A549 (cell line): ENCODE data around the gene PTGES3L. TPM values are rescaled to one million over a fixed set of nuclear protein-coding genes. Genes with fewer than 3 reads are reported as not detected.

Experiments
- ATAC-seq, 2 experiments: fragments of 200-7000 bp in 1 of 2; fragments of >200 bp in 1 of 2; cut with Nextera tagmentation in 1 of 2; cut with Tn5 transposase in 1 of 2; 3 replicates each; pipeline versions ENCODE4 v1.8.0 to v1.9.1; 2018 to 2020; ENCODE audit warnings: mild to moderate bottlenecking in 1 of 2, moderate library complexity in 1 of 2
- CTCF ChIA-PET: fragments of 300-600 bp; sonication (Branson Sonifier 250); formaldehyde crosslinking; extraction: SDS; loops from one replicate; lab custom pipeline; 2021; ENCODE audit warnings: antibody characterized with exemption, inconsistent platforms; lab: Yijun Ruan, JAX
- POLR2A ChIA-PET: fragments of 350-600 bp; formaldehyde crosslinking; extraction: SDS; loops from one replicate; lab custom pipeline; 2021; ENCODE audit warnings: antibody characterized with exemption, inconsistent platforms; lab: Yijun Ruan, JAX
- DNase-seq, 2 experiments: peaks; one replicate each; pipeline versions ENCODE4 v3.0.0 to v3.0.0-alpha.2; 2011 to 2016; ENCODE audit warnings: low read depth in 1 of 2, low spot score in 1 of 2
- FAIRE-seq: peaks from 2 replicates; lab custom pipeline; 2011; peaks lifted over from hg19 to GRCh38; lab: Jason Lieb, UNC
- H3K27ac ChIP-seq, 2 experiments: fragments of >200 bp; sonication (Bioruptor Twin); formaldehyde crosslinking; 3 replicates each; pipeline ENCODE4 v1.5.1; 2016 to 2017
- H3K4me1 ChIP-seq: fragments of >200 bp; sonication (Bioruptor Twin); formaldehyde crosslinking; 3 replicates; pipeline ENCODE4 v1.6.1; 2016
- H3K4me2 ChIP-seq: fragments of >200 bp; sonication (Bioruptor Twin); formaldehyde crosslinking; 3 replicates; pipeline ENCODE4 v1.6.1; 2016
- H3K4me3 ChIP-seq: fragments of >200 bp; sonication (Bioruptor Twin); formaldehyde crosslinking; 3 replicates; pipeline ENCODE4 v1.5.1; 2016
- H3K9me3 ChIP-seq: fragments of >200 bp; sonication (Bioruptor Twin); formaldehyde crosslinking; 3 replicates; pipeline ENCODE4 v1.6.1; 2016
- BHLHE40 ChIP-seq: IDR thresholded peaks from 2 replicates; pipeline ENCODE4 v1.6.1; 2012; ENCODE audit warnings: low read depth, low read length, inconsistent platforms
- CBX8 ChIP-seq: fragments of 200-600 bp; sonication (generic); IDR thresholded peaks from 2 replicates; pipeline ENCODE4 v1.6.1; 2016
- CEBPB ChIP-seq, 2 experiments: fragments of >200 bp in 1 of 2; sonication (Bioruptor Twin) in 1 of 2; formaldehyde crosslinking in 1 of 2; IDR thresholded peaks; 2 replicates each; pipeline ENCODE4 v1.6.1; 2012 to 2016
- CHD4 ChIP-seq: fragments of 200-600 bp; sonication (generic); IDR thresholded peaks from 2 replicates; pipeline ENCODE4 v1.6.1; 2016; ENCODE audit warnings: antibody characterized with exemption, mild to moderate bottlenecking, borderline replicate concordance
- EP300 ChIP-seq, 2 experiments: fragments of >200 bp; sonication (Bioruptor Twin); formaldehyde crosslinking; IDR thresholded peaks; 2 replicates in 1 of 2; 3 replicates in 1 of 2; pipeline ENCODE4 v1.6.1; 2016 to 2017
- ESRRA ChIP-seq: fragments of 150-350 bp; IDR thresholded peaks from 2 replicates; pipeline ENCODE4 v1.6.1; 2014; ENCODE audit warnings: mild to moderate bottlenecking, low read length, borderline replicate concordance
- GATA3 ChIP-seq: IDR thresholded peaks from 2 replicates; pipeline ENCODE4 v1.6.1; 2012; ENCODE audit warnings: borderline replicate concordance
- HEYL ChIP-seq: fragments of 250-450 bp; sonication (Bioruptor Pico); IDR thresholded peaks from 2 replicates; pipeline ENCODE4 v1.8.0; 2021; ENCODE audit warnings: mild to moderate bottlenecking, moderate library complexity
- HOXB5 ChIP-seq: fragments of 250-450 bp; sonication (Bioruptor Pico); IDR thresholded peaks from 2 replicates; pipeline ENCODE4 v1.5.0; 2020; ENCODE audit warnings: mild to moderate bottlenecking, moderate library complexity
- JUN ChIP-seq, 2 experiments: fragments of >200 bp; sonication (Bioruptor Twin); formaldehyde crosslinking; IDR thresholded peaks; 2 replicates in 1 of 2; 3 replicates in 1 of 2; pipeline ENCODE4 v1.6.1; 2016 to 2017
- KDM5A ChIP-seq: fragments of 200-600 bp; sonication (generic); IDR thresholded peaks from 2 replicates; pipeline ENCODE4 v1.6.1; 2016; ENCODE audit warnings: antibody characterized with exemption, mild to moderate bottlenecking
- MAFK ChIP-seq: fragments of 450-650 bp; IDR thresholded peaks from 2 replicates; pipeline ENCODE4 v1.6.1; 2014; ENCODE audit not compliant: partially characterized antibody
- MAZ ChIP-seq: fragments of 150-350 bp; IDR thresholded peaks from 2 replicates; pipeline ENCODE4 v1.6.1; 2014; ENCODE audit warnings: antibody characterized with exemption, low read depth, low read length, borderline replicate concordance
- NR3C1 ChIP-seq: fragments of >200 bp; sonication (Bioruptor Twin); formaldehyde crosslinking; IDR thresholded peaks from 3 replicates; pipeline ENCODE4 v1.6.1; 2017
- POLR2AphosphoS2 ChIP-seq: conservative IDR thresholded peaks from 2 replicates; pipeline ENCODE4 v1.6.1; 2012; ENCODE audit warnings: low read length, improper control_type of control experiment, inconsistent platforms
- RNF2 ChIP-seq: fragments of 200-600 bp; sonication (generic); IDR thresholded peaks from 2 replicates; pipeline ENCODE4 v1.6.1; 2016; ENCODE audit warnings: low read depth, mild to moderate bottlenecking, antibody characterized with exemption, moderate library complexity, borderline replicate concordance
- TP53 ChIP-seq: fragments of 250-450 bp; sonication (Bioruptor Pico); IDR thresholded peaks from 2 replicates; pipeline ENCODE4 v1.5.0; 2021; ENCODE audit warnings: mild to moderate bottlenecking, moderate library complexity
- WGBS: methylation state at CpG from one replicate; pipeline ENCODE4 v1.1.6; 2017; ENCODE audit errors: missing lambda C conversion rate; 5-methylcytosine and 5-hydroxymethylcytosine counted together
- polyA plus RNA-seq, 4 experiments: library from polyadenylated mRNA; depleted of rRNA in 3 of 4; stranded (reverse); fragments of >200 nt; fragmentation: RNase III in 1 of 4; extraction: RNeasy Plus Mini Kit Qiagen cat#74134 plus additional on column Dnase treatment in 1 of 4; gene quantifications; 2 replicates in 3 of 4; 3 replicates in 1 of 4; pipeline ENCODE4 v1.2.3, GENCODE V29; 2011 to 2017
- TF ChIP-seq, protein P1 (sequence below): fragments of 250-450 bp; sonication (Bioruptor Pico); IDR thresholded peaks from 2 replicates; pipeline ENCODE4 v1.5.0; 2021; ENCODE audit warnings: mild to moderate bottlenecking, moderate library complexity, borderline replicate concordance
- TF ChIP-seq, protein P2 (sequence below): IDR thresholded peaks from 2 replicates; pipeline ENCODE4 v1.6.1; 2012
- TF ChIP-seq, protein P3 (sequence below): fragments of 150-350 bp; IDR thresholded peaks from 2 replicates; pipeline ENCODE4 v1.6.1; 2014; ENCODE audit warnings: low read depth, mild to moderate bottlenecking, low read length
- TF ChIP-seq, protein P4 (sequence below): fragments of >200 bp; sonication (Bioruptor Twin); formaldehyde crosslinking; IDR thresholded peaks from 3 replicates; pipeline ENCODE4 v1.5.1; 2016
- TF ChIP-seq, protein P5 (sequence below): fragments of 250-450 bp; sonication (Bioruptor Pico); IDR thresholded peaks from 2 replicates; pipeline ENCODE4 v1.5.0; 2020; ENCODE audit warnings: low read depth, mild to moderate bottlenecking, moderate library complexity

Gene PTGES3L
- polyA plus RNA-seq, 2 of the 4 experiments (the other 2 are of a cell fraction), result 1.8 to 3.5 TPM

DNA sequence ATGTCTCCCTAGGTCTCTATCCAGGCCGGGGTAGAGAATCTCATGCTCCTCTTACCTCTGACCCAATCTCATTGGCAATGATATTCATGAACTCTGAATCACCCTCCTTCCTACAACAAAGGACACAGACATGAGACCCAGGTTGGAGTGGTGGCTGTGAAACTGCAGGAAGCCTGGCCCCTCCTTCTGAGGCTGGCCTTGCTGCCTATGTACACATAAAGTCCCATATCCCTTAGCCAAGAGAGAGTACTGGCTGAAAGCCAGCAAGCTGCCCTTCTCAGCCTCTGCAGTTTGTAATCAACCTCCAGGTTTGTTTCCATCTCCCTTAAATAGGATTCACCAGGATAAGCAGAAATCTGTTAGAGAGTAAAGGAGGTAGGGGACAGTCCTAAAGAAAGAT, 26.2 kb downstream of the PTGES3L start:
- TF ChIP-seq CHD4 (no peak), MAFK (no peak), ESRRA (no peak), CEBPB (IDR thresholded peaks at IDR 0.05) (no peak), TP53 (CRISPR knock-in tag) (no peak), JUN (IDR thresholded peaks at IDR 0.05) (no peak), NR3C1 (no peak)
- TF ChIP-seq, protein P1, sequence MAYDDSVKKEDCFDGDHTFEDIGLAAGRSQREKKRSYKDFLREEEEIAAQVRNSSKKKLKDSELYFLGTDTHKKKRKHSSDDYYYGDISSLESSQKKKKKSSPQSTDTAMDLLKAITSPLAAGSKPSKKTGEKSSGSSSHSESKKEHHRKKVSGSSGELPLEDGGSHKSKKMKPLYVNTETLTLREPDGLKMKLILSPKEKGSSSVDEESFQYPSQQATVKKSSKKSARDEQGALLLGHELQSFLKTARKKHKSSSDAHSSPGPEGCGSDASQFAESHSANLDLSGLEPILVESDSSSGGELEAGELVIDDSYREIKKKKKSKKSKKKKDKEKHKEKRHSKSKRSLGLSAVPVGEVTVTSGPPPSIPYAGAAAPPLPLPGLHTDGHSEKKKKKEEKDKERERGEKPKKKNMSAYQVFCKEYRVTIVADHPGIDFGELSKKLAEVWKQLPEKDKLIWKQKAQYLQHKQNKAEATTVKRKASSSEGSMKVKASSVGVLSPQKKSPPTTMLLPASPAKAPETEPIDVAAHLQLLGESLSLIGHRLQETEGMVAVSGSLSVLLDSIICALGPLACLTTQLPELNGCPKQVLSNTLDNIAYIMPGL (CRISPR knock-in tag), result no peak
- ChIA-PET POLR2A (interaction anchor here (0.9 kb wide), 1 partner anchor 11 kb away, joined by 7 read pairs; no protein-coding TSS in a partner anchor), CTCF (interaction anchor here (1.0 to 3.2 kb wide), 5 partner anchors 15 to 190 kb away, joined by 3 to 16 read pairs (median 6); partner anchors contain the start of gene AOC2)
- no peak overlapping the region for H3K4me3 ChIP-seq
- DNase-seq, result no peak
- H3K4me2 ChIP-seq, result no peak overlapping the region
- 100% methylated on average over 1 of the region's 1 CpG for WGBS
- H3K9me3 ChIP-seq, result no peaks in the 10 kb centered on the region
- ATAC-seq, result no peak; a peak in 1 of 6 replicates
- FAIRE-seq, result no peak
- no peak overlapping the region for H3K27ac ChIP-seq
- no peaks in the 10 kb centered on the region for H3K4me1 ChIP-seq

DNA sequence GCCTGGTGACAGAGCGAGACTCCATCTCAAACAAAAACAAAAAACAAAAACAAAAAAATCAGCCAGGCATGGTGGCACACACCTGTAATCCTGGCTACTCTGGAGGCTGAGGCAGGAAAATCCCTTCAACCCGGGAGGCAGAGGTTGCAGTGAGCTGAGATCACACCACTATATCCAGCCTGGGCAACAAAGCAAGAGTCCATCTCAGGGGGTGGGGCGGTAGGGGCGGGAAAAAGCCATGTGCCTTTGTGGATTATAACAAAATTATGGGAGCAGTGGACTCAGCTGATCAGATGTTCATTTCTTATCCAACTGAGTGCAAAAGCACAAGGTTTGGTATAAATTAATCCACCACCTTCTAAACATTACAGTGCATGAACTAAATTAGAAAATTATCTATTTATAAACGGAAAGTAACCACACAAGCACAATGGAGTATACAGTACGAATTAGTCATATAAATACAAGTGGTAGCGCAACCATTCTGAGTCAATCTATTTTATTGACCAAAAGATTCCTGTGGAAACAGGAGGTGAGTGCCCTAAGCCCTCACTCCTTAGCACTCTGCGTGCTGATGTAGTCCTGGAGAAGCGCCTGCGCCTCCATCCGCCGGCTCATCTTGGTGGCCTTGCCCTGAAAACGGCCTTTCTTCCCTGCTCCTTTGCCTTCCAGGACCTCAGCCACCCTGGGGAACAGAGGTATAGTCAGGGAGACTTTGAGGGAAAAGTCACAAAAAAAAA, 29.7 kb downstream of the PTGES3L start:
- TF ChIP-seq BHLHE40, result no peak
- TF ChIP-seq GATA3, result no peak
- TF ChIP-seq JUN (IDR thresholded peaks at IDR 0.05), result no peak
- no peak for TF ChIP-seq EP300 (IDR thresholded peaks at IDR 0.05)
- TF ChIP-seq CBX8, result no peak
- TF ChIP-seq KDM5A, result no peak
- no peak for TF ChIP-seq HEYL (CRISPR knock-in tag)
- no peak for TF ChIP-seq RNF2
- TF ChIP-seq, protein P2, sequence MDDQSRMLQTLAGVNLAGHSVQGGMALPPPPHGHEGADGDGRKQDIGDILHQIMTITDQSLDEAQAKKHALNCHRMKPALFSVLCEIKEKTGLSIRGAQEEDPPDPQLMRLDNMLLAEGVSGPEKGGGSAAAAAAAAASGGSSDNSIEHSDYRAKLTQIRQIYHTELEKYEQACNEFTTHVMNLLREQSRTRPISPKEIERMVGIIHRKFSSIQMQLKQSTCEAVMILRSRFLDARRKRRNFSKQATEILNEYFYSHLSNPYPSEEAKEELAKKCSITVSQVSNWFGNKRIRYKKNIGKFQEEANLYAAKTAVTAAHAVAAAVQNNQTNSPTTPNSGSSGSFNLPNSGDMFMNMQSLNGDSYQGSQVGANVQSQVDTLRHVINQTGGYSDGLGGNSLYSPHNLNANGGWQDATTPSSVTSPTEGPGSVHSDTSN, result no peak
- no peak for TF ChIP-seq HOXB5 (CRISPR knock-in tag)
- TF ChIP-seq MAZ, result no peak
- no peak for TF ChIP-seq CHD4
- H3K4me1 ChIP-seq, result no peaks in the 10 kb centered on the region
- H3K4me3 ChIP-seq, result no peak overlapping the region
- ChIA-PET CTCF (interaction anchor here (0.8 to 6.0 kb wide), 6 partner anchors 13 to 130 kb away, joined by 3 to 41 read pairs (median 5); partner anchors contain the start of gene BECN1), POLR2A (no interaction called here)
- no peak for ATAC-seq
- H3K9me3 ChIP-seq, result no peaks in the 10 kb centered on the region
- WGBS, result 92% methylated on average over 13 of the region's 13 CpGs
- DNase-seq, result no peak
- no peak overlapping the region for H3K27ac ChIP-seq
- FAIRE-seq, result no peak
- H3K4me2 ChIP-seq, result no peak overlapping the region

DNA sequence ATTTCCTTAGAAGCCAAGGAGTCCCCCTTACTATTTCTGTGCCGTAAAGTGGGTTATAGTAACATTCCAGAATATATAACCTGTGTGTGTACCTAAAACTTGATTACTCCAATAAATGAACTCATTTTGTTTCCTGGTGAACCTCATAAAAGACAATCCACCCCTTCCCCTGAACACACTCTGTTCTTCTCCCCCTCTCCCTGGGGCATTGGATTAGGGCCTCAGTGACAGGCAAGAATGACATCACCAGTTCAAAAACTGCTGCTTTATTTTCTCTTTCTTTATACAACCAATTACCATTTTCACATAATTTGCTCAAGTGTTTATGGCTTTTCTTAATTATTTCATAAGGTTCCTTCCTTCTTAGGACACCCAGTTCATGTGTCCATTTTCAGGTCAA, 33.1 kb downstream of the PTGES3L start:
- 100% methylated on average over 1 of the region's 1 CpG for WGBS
- FAIRE-seq (no peak), ATAC-seq (no peak), DNase-seq (no peak)
- Histone ChIP-seq H3K4me3 (no peak overlapping the region), H3K4me1 (no peaks in the 10 kb centered on the region), H3K27ac (no peak overlapping the region), H3K9me3 (no peaks in the 10 kb centered on the region), H3K4me2 (no peak overlapping the region)
- CTCF ChIA-PET, result interaction anchor here (1.0 to 6.0 kb wide), 6 partner anchors 9 to 267 kb away, joined by 3 to 41 read pairs (median 6); partner anchors contain the start of gene AOC2
- POLR2A ChIA-PET, result no interaction called here
- TF ChIP-seq POLR2AphosphoS2, result no peak
- TF ChIP-seq, protein P3, sequence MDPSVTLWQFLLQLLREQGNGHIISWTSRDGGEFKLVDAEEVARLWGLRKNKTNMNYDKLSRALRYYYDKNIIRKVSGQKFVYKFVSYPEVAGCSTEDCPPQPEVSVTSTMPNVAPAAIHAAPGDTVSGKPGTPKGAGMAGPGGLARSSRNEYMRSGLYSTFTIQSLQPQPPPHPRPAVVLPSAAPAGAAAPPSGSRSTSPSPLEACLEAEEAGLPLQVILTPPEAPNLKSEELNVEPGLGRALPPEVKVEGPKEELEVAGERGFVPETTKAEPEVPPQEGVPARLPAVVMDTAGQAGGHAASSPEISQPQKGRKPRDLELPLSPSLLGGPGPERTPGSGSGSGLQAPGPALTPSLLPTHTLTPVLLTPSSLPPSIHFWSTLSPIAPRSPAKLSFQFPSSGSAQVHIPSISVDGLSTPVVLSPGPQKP, result no peak
- TF ChIP-seq, protein P4, sequence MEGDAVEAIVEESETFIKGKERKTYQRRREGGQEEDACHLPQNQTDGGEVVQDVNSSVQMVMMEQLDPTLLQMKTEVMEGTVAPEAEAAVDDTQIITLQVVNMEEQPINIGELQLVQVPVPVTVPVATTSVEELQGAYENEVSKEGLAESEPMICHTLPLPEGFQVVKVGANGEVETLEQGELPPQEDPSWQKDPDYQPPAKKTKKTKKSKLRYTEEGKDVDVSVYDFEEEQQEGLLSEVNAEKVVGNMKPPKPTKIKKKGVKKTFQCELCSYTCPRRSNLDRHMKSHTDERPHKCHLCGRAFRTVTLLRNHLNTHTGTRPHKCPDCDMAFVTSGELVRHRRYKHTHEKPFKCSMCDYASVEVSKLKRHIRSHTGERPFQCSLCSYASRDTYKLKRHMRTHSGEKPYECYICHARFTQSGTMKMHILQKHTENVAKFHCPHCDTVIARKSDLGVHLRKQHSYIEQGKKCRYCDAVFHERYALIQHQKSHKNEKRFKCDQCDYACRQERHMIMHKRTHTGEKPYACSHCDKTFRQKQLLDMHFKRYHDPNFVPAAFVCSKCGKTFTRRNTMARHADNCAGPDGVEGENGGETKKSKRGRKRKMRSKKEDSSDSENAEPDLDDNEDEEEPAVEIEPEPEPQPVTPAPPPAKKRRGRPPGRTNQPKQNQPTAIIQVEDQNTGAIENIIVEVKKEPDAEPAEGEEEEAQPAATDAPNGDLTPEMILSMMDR, result no peak
- TF ChIP-seq, protein P5, sequence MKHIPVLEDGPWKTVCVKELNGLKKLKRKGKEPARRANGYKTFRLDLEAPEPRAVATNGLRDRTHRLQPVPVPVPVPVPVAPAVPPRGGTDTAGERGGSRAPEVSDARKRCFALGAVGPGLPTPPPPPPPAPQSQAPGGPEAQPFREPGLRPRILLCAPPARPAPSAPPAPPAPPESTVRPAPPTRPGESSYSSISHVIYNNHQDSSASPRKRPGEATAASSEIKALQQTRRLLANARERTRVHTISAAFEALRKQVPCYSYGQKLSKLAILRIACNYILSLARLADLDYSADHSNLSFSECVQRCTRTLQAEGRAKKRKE (CRISPR knock-in tag), result no peak
